Measurements from ENCODE around the gene GPHB5. TPM values are rescaled to one million over a fixed set of nuclear protein-coding genes. Genes with fewer than 3 reads are reported as not detected.

The GPHB5 gene
- total RNA-seq, 4 donors from 2014 or later = not detected

- DNase-seq = no peak
- no peak overlapping the region for H3K27ac ChIP-seq
- H3K36me3 ChIP-seq = no peaks in the 10 kb centered on the region
- no peak for TF ChIP-seq EP300 (IDR thresholded peaks at IDR 0.05; ENCODE audit: low read depth)
- no peak for TF ChIP-seq POLR2A (IDR thresholded peaks at IDR 0.05)
- no peak for TF ChIP-seq CTCF (IDR thresholded peaks at IDR 0.05)
- TF ChIP-seq POLR2AphosphoS5 (IDR thresholded peaks at IDR 0.05) = no peak
- intact Hi-C loops (cut with DNase I; ENCODE audit: low total_unique reads) (no loop called here), in situ Hi-C loops (cut with MboI; ENCODE audit: low pct_ligation_motif_present in 1 of 4, low pct_unique_long_range_greater_than_20kb in 1 of 4, low sequenced_read_pairs in 3 of 4) (no loop called here)
- 78 to 81% methylated on average over 6 of the region's 6 CpGs for WGBS, 2 donors (ENCODE audit: low coverage in 1 of 2)
- H3K4me3 ChIP-seq = no peak overlapping the region
- no peaks in the 10 kb centered on the region for H3K4me1 ChIP-seq
- H3K9me3 ChIP-seq = no peaks in the 10 kb centered on the region
- H3K27me3 ChIP-seq = no peaks in the 10 kb centered on the region
Measured at GRCh38 chr14:63328787-63329737, 10.3 kb upstream of the GPHB5 start.

- in situ Hi-C loops (cut with MboI; ENCODE audit: low pct_ligation_motif_present in 1 of 4, low pct_unique_long_range_greater_than_20kb in 1 of 4, low sequenced_read_pairs in 3 of 4) = no loop called here
- 79 to 85% methylated on average over 4 to 5 of the region's 5 CpGs for WGBS, 2 donors (ENCODE audit: low coverage in 1 of 2)
- H3K9me3 ChIP-seq = no peaks in the 10 kb centered on the region
Measured at GRCh38 chr14:63326840-63327239, 8.1 kb upstream of the GPHB5 start.

GRCh38 chr14:63322897-63323573 lies 4.3 kb upstream of the GPHB5 start:
- Histone ChIP-seq H3K27me3 (no peaks in the 10 kb centered on the region), H3K4me1 (no peaks in the 10 kb centered on the region), H3K36me3 (no peaks in the 10 kb centered on the region), H3K9me3 (no peaks in the 10 kb centered on the region), H3K27ac (no peak overlapping the region), H3K4me3 (no peak overlapping the region)
- 65 to 68% methylated on average over 9 of the region's 9 CpGs for WGBS, 2 donors (ENCODE audit: low coverage in 1 of 2)
- in situ Hi-C loops (cut with MboI; ENCODE audit: low pct_ligation_motif_present in 1 of 4, low pct_unique_long_range_greater_than_20kb in 1 of 4, low sequenced_read_pairs in 3 of 4) (no loop called here), intact Hi-C loops (cut with DNase I; ENCODE audit: low total_unique reads) (no loop called here)
- TF ChIP-seq POLR2AphosphoS5 (IDR thresholded peaks at IDR 0.05) = no peak
- TF ChIP-seq POLR2A (IDR thresholded peaks at IDR 0.05) = no peak
- TF ChIP-seq CTCF (IDR thresholded peaks at IDR 0.05) = no peak
- no peak for TF ChIP-seq EP300 (IDR thresholded peaks at IDR 0.05; ENCODE audit: low read depth)
- DNase-seq = no peak

More at GRCh38 chr14:63326840-63327239, 8.1 kb upstream of the GPHB5 start:
- H3K4me3 ChIP-seq = no peak overlapping the region
- H3K27me3 ChIP-seq = no peaks in the 10 kb centered on the region
- H3K36me3 ChIP-seq = no peaks in the 10 kb centered on the region
- intact Hi-C loops (cut with DNase I; ENCODE audit: low total_unique reads) = no loop called here
- DNase-seq = no peak
- TF ChIP-seq EP300 (IDR thresholded peaks at IDR 0.05; ENCODE audit: low read depth) (no peak), POLR2AphosphoS5 (IDR thresholded peaks at IDR 0.05) (no peak), CTCF (IDR thresholded peaks at IDR 0.05) (no peak), POLR2A (IDR thresholded peaks at IDR 0.05) (no peak)
- H3K4me1 ChIP-seq = no peaks in the 10 kb centered on the region
- H3K27ac ChIP-seq = no peak overlapping the region

- no peak overlapping the region for H3K27ac ChIP-seq
- no peaks in the 10 kb centered on the region for H3K36me3 ChIP-seq
- 88 to 94% methylated on average over 1 of the region's 1 CpG for WGBS, 2 donors (ENCODE audit: low coverage in 1 of 2)
- TF ChIP-seq POLR2A (IDR thresholded peaks at IDR 0.05) (no peak), EP300 (IDR thresholded peaks at IDR 0.05; ENCODE audit: low read depth) (no peak), POLR2AphosphoS5 (IDR thresholded peaks at IDR 0.05) (no peak), CTCF (IDR thresholded peaks at IDR 0.05) (no peak)
- H3K9me3 ChIP-seq = no peaks in the 10 kb centered on the region
- no peak overlapping the region for H3K4me3 ChIP-seq
- H3K4me1 ChIP-seq = no peaks in the 10 kb centered on the region
- intact Hi-C loops (cut with DNase I; ENCODE audit: low total_unique reads) (no loop called here), in situ Hi-C loops (cut with MboI; ENCODE audit: low pct_ligation_motif_present in 1 of 4, low pct_unique_long_range_greater_than_20kb in 1 of 4, low sequenced_read_pairs in 3 of 4) (no loop called here)
- no peak for DNase-seq
- H3K27me3 ChIP-seq = no peaks in the 10 kb centered on the region
Measured at GRCh38 chr14:63322472-63322871, 3.7 kb upstream of the GPHB5 start.

All from transverse colon (tissue), 4 donors.